NT2/D1 (cell line): ENCODE measurements around the gene ATP8B1.

Source experiments
- DNase-seq: peaks from one replicate; pipeline ENCODE4 v3.0.0-alpha.2; 2011; ENCODE audit warnings: low read depth, low spot score
- H3K27me3 ChIP-seq: 2 replicates; pipeline ENCODE4 v1.6.0; 2011; ENCODE audit warnings: mild to moderate bottlenecking; ENCODE audit not compliant: insufficient read length, insufficient read depth
- H3K36me3 ChIP-seq: 2 replicates; pipeline ENCODE4 v1.6.1; 2011; ENCODE audit warnings: mild to moderate bottlenecking, low read length, mixed read lengths; ENCODE audit not compliant: insufficient read depth, insufficient read length
- H3K4me1 ChIP-seq: 2 replicates; pipeline ENCODE4 v1.5.1; 2011; ENCODE audit not compliant: insufficient read depth, insufficient read length
- H3K4me3 ChIP-seq: 2 replicates; pipeline ENCODE4 v1.5.1; 2011; ENCODE audit warnings: low read depth; ENCODE audit not compliant: insufficient read length
- H3K9ac ChIP-seq: 2 replicates; pipeline ENCODE4 v1.6.0; 2011; ENCODE audit warnings: low read depth; ENCODE audit not compliant: insufficient read length
- H3K9me3 ChIP-seq: 2 replicates; pipeline ENCODE4 v1.5.1; 2011; ENCODE audit warnings: mild to moderate bottlenecking, low read length; ENCODE audit not compliant: insufficient read depth
- SUZ12 ChIP-seq: IDR thresholded peaks from 2 replicates; pipeline ENCODE4 v1.6.1; 2011; ENCODE audit not compliant: insufficient read length, insufficient read depth; ENCODE audit errors: extremely low read depth
- YY1 ChIP-seq: IDR thresholded peaks from 2 replicates; pipeline ENCODE4 v1.6.1; 2011; ENCODE audit not compliant: insufficient read length, insufficient read depth
- ZNF274 ChIP-seq: IDR thresholded peaks from 2 replicates; pipeline ENCODE4 v1.6.1; 2011; ENCODE audit warnings: mild to moderate bottlenecking, low read depth, low read length

The ATP8B1 gene

GRCh38 chr18:57841568-57841967 is 38.5 kb upstream of the ATP8B1 start:
- DNase-seq, result no peak
- H3K9ac ChIP-seq, result no peak overlapping the region
- H3K9me3 ChIP-seq, result no peaks in the 10 kb centered on the region
- H3K4me3 ChIP-seq, result no peak overlapping the region
- no peaks in the 10 kb centered on the region for H3K27me3 ChIP-seq
- no peak for TF ChIP-seq SUZ12
- no peaks in the 10 kb centered on the region for H3K4me1 ChIP-seq
- H3K36me3 ChIP-seq, result no peaks in the 10 kb centered on the region

- H3K27me3 ChIP-seq, result no peaks in the 10 kb centered on the region
- H3K9ac ChIP-seq, result no peak overlapping the region
- DNase-seq, result no peak
- no peaks in the 10 kb centered on the region for H3K4me1 ChIP-seq
- H3K36me3 ChIP-seq, result no peaks in the 10 kb centered on the region
- no peaks in the 10 kb centered on the region for H3K9me3 ChIP-seq
- H3K4me3 ChIP-seq, result no peak overlapping the region
- no peak for TF ChIP-seq ZNF274
- TF ChIP-seq SUZ12, result no peak
- no peak for TF ChIP-seq YY1
Observed at GRCh38 chr18:57839942-57840381, 36.8 kb upstream of the ATP8B1 start.

- H3K9ac ChIP-seq, result no peak overlapping the region
- TF ChIP-seq YY1 (no peak), ZNF274 (no peak), SUZ12 (no peak)
- no peak for DNase-seq
- no peaks in the 10 kb centered on the region for H3K36me3 ChIP-seq
- no peaks in the 10 kb centered on the region for H3K4me1 ChIP-seq
- H3K9me3 ChIP-seq, result no peaks in the 10 kb centered on the region
- no peak overlapping the region for H3K4me3 ChIP-seq
- H3K27me3 ChIP-seq, result no peaks in the 10 kb centered on the region
Observed at GRCh38 chr18:57837917-57838548, 34.9 kb upstream of the ATP8B1 start.

- no peaks in the 10 kb centered on the region for H3K9me3 ChIP-seq
- H3K9ac ChIP-seq, result no peak overlapping the region
- DNase-seq, result no peak
- H3K36me3 ChIP-seq, result no peaks in the 10 kb centered on the region
- no peak overlapping the region for H3K4me3 ChIP-seq
- no peaks in the 10 kb centered on the region for H3K27me3 ChIP-seq
- H3K4me1 ChIP-seq, result no peaks in the 10 kb centered on the region
- TF ChIP-seq YY1 (no peak), ZNF274 (no peak), SUZ12 (no peak)
Observed at GRCh38 chr18:57836557-57836956, 33.4 kb upstream of the ATP8B1 start.

- no peak for DNase-seq
- Histone ChIP-seq H3K27me3 (no peaks in the 10 kb centered on the region), H3K4me3 (no peak overlapping the region), H3K4me1 (no peaks in the 10 kb centered on the region), H3K9ac (no peak overlapping the region), H3K9me3 (no peaks in the 10 kb centered on the region), H3K36me3 (no peaks in the 10 kb centered on the region)
- TF ChIP-seq SUZ12 (no peak), YY1 (no peak), ZNF274 (no peak)
Observed at GRCh38 chr18:57835904-57836303, 32.8 kb upstream of the ATP8B1 start.

GRCh38 chr18:57834616-57835015 is 31.5 kb upstream of the ATP8B1 start:
- TF ChIP-seq ZNF274, result no peak
- no peak for TF ChIP-seq SUZ12
- no peak for TF ChIP-seq YY1
- Histone ChIP-seq H3K4me1 (no peaks in the 10 kb centered on the region), H3K9ac (no peak overlapping the region), H3K4me3 (no peak overlapping the region), H3K27me3 (no peaks in the 10 kb centered on the region), H3K9me3 (no peaks in the 10 kb centered on the region), H3K36me3 (no peaks in the 10 kb centered on the region)
- no peak for DNase-seq

- Histone ChIP-seq H3K36me3 (no peaks in the 10 kb centered on the region), H3K27me3 (no peaks in the 10 kb centered on the region), H3K9ac (no peak overlapping the region), H3K9me3 (no peaks in the 10 kb centered on the region), H3K4me1 (no peaks in the 10 kb centered on the region), H3K4me3 (no peak overlapping the region)
- no peak for DNase-seq
- TF ChIP-seq YY1 (no peak), SUZ12 (no peak), ZNF274 (no peak)
Observed at GRCh38 chr18:57833441-57834101, 30.5 kb upstream of the ATP8B1 start.

- Histone ChIP-seq H3K9ac (no peak overlapping the region), H3K27me3 (no peaks in the 10 kb centered on the region), H3K9me3 (no peaks in the 10 kb centered on the region), H3K4me3 (no peak overlapping the region), H3K4me1 (no peaks in the 10 kb centered on the region), H3K36me3 (no peaks in the 10 kb centered on the region)
- no peak for TF ChIP-seq SUZ12
- no peak for TF ChIP-seq YY1
- no peak for TF ChIP-seq ZNF274
- DNase-seq, result no peak
Observed at GRCh38 chr18:57832730-57833129, 29.6 kb upstream of the ATP8B1 start.
